ENCODE data around the gene ODF4.
"Not testable (repeated sequence)": the region's sequence is repeated elsewhere in the genome, so short reads cannot be mapped to it uniquely, and the experiment has no call there.

Gene ODF4

GRCh38 chr17:8393470-8394231, 54.0 kb downstream of the ODF4 start:
- POLR2A ChIA-PET: interaction anchor here (0.6 to 2.0 kb wide), 4 partner anchors 10 to 557 kb away, joined by 3 to 4 read pairs (median 4); partner anchors contain the start of gene NDEL1
- no peak for TF ChIP-seq ZSCAN4 (tag by site-specific recombination; IDR thresholded peaks at IDR 0.05)
- TF ChIP-seq ZNF23 (tag by site-specific recombination; IDR thresholded peaks at IDR 0.05; ENCODE audit: borderline replicate concordance): no peak
- no peak for TF ChIP-seq ZNF248 (tag by site-specific recombination; IDR thresholded peaks at IDR 0.05)
- no peak for TF ChIP-seq ZNF155 (tag by site-specific recombination; IDR thresholded peaks at IDR 0.05)
- no peak for TF ChIP-seq HOXC10 (CRISPR knock-in tag; IDR thresholded peaks at IDR 0.05)
- peak; percentile 62 for TF ChIP-seq ZFHX2 (tag by site-specific recombination; conservative IDR thresholded peaks at IDR 0.05)
- TF ChIP-seq ZBTB10 (tag by site-specific recombination; IDR thresholded peaks at IDR 0.05): no peak
- no peak for TF ChIP-seq ZNF677 (tag by site-specific recombination; IDR thresholded peaks at IDR 0.05)
- no peak for TF ChIP-seq ZNF335 (tag by site-specific recombination; conservative IDR thresholded peaks at IDR 0.05)
- 0 out of 2 replicates have a peak, but pooled peaks have one; percentile 19 for TF ChIP-seq ZNF629 (tag by site-specific recombination; IDR thresholded peaks at IDR 0.05)
- peak; percentile 65 for TF ChIP-seq EGR2 (tag by site-specific recombination; IDR thresholded peaks at IDR 0.05; ENCODE audit: low read depth)
- TF ChIP-seq ZNF560 (tag by site-specific recombination; IDR thresholded peaks at IDR 0.05; ENCODE audit: borderline replicate concordance): no peak
- TF ChIP-seq PATZ1 (tag by site-specific recombination; IDR thresholded peaks at IDR 0.05): no peak
- TF ChIP-seq GLIS1 (tag by site-specific recombination; IDR thresholded peaks at IDR 0.05): no peak
- no peak for TF ChIP-seq ZNF707 (tag by site-specific recombination; IDR thresholded peaks at IDR 0.05)
- no peak for TF ChIP-seq ZNF24 (tag by site-specific recombination; IDR thresholded peaks at IDR 0.05)
- no peak for TF ChIP-seq ZSCAN16 (tag by site-specific recombination; IDR thresholded peaks at IDR 0.05)
- TF ChIP-seq ZFP69B (tag by site-specific recombination; IDR thresholded peaks at IDR 0.05): no peak
- TF ChIP-seq ZNF670 (tag by site-specific recombination; IDR thresholded peaks at IDR 0.05; ENCODE audit: low read depth): no peak

GRCh38 chr17:8394497-8394896, 54.9 kb downstream of the ODF4 start:
- H3K27ac ChIP-seq (ENCODE audit: extremely low read depth, low read depth, low read length): not testable (repeated sequence)
- ChIA-PET CTCF (interaction anchor here (0.5 to 2.5 kb wide), 3 partner anchors 11 to 18 kb away, joined by 3 to 12 read pairs (median 9); partner anchors contain the start of gene KRABD2), POLR2A (interaction anchor here (0.6 to 2.0 kb wide), 4 partner anchors 18 to 373 kb away, joined by 3 to 4 read pairs (median 3); partner anchors contain the start of genes KRABD2 and NDEL1)

More at GRCh38 chr17:8393470-8394231, 54.0 kb downstream of the ODF4 start:
- no peaks in the 10 kb centered on the region for H3K4me1 ChIP-seq (ENCODE audit: control insufficient read depth, insufficient read depth, low read length)
- H3K4me3 ChIP-seq (ENCODE audit: low read depth, low read length): no peak overlapping the region
- CTCF ChIA-PET: interaction anchor here (0.5 to 2.5 kb wide), 5 partner anchors 10 to 333 kb away, joined by 3 to 12 read pairs (median 6); partner anchors contain the start of gene KRABD2
- H3K36me3 ChIP-seq (ENCODE audit: control insufficient read depth in 2 of 2, insufficient read depth in 1 of 2, low read length in 2 of 2): no peaks in the 10 kb centered on the region
- no peaks in the 10 kb centered on the region for H3K9me3 ChIP-seq (ENCODE audit: control insufficient read depth, insufficient read depth, low read depth, low read length)
- H3K27ac ChIP-seq (ENCODE audit: extremely low read depth, low read depth, low read length): no peak overlapping the region

More at GRCh38 chr17:8394497-8394896, 54.9 kb downstream of the ODF4 start:
- not testable (repeated sequence) for H3K4me1 ChIP-seq (ENCODE audit: control insufficient read depth, insufficient read depth, low read length); H3K4me3 ChIP-seq (ENCODE audit: low read depth, low read length); H3K36me3 ChIP-seq (ENCODE audit: control insufficient read depth in 2 of 2, insufficient read depth in 1 of 2, low read length in 2 of 2); H3K9me3 ChIP-seq (ENCODE audit: control insufficient read depth, insufficient read depth, low read depth, low read length)

Measured in HEK293 (cell line).